ENCODE results near the gene TREM1.

TREM1 gene

DNA sequence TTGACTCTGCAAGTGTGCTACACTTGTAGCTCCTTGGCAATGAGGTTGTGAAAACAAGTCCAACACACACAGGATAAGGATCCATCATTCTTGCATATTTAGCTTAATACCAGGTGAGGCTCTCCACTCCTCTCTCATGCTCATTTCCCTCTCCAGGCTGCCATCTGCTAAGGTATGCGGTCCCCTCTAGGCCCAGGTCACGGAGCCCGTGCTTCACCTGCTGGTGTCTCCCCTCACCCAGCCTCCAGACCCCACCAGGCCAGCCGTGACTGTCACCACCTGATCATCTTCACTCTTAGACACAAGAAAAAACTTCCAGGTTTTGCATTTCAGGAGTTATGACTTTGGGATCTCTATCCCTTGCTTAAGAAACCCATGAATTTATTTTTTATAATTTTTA is 34.7 kb upstream of the TREM1 start:
- POLR2A ChIA-PET, result no interaction called here
- no peak for DNase-seq (ENCODE audit: extremely low spot score)
- no peak for TF ChIP-seq FOXM1 (IDR thresholded peaks at IDR 0.05; ENCODE audit: borderline replicate concordance)
- no peak for TF ChIP-seq BHLHE40 (IDR thresholded peaks at IDR 0.05; ENCODE audit: borderline replicate concordance)
- TF ChIP-seq ZNF384 (IDR thresholded peaks at IDR 0.05), result no peak
- TF ChIP-seq L3MBTL2 (conservative IDR thresholded peaks at IDR 0.05), result no peak
- TF ChIP-seq SUZ12 (IDR thresholded peaks at IDR 0.05), result no peak
- TF ChIP-seq PKNOX1 (IDR thresholded peaks at IDR 0.05), result no peak
- no peak for TF ChIP-seq SP1 (IDR thresholded peaks at IDR 0.05)
- TF ChIP-seq CTBP1 (IDR thresholded peaks at IDR 0.05; ENCODE audit: borderline replicate concordance), result no peak
- TF ChIP-seq NFRKB (IDR thresholded peaks at IDR 0.05), result no peak
- no peak for TF ChIP-seq ELF4 (IDR thresholded peaks at IDR 0.05)
- no peak for TF ChIP-seq TARDBP (IDR thresholded peaks at IDR 0.05)
- no peak for TF ChIP-seq LEF1 (IDR thresholded peaks at IDR 0.05; ENCODE audit: borderline replicate concordance)
- no peak for TF ChIP-seq HDGF (IDR thresholded peaks at IDR 0.05; ENCODE audit: borderline replicate concordance)
- CTCF ChIA-PET, result interaction anchor here (1.0 to 4.7 kb wide), 5 partner anchors 9 to 93 kb away, joined by 4 to 31 read pairs (median 6); partner anchors contain the start of genes NCR2 and TREML4

- TF ChIP-seq FOXM1 (IDR thresholded peaks at IDR 0.05; ENCODE audit: borderline replicate concordance) (no peak), CTBP1 (IDR thresholded peaks at IDR 0.05; ENCODE audit: borderline replicate concordance) (no peak), NFRKB (IDR thresholded peaks at IDR 0.05) (no peak), ZNF384 (IDR thresholded peaks at IDR 0.05) (no peak), L3MBTL2 (conservative IDR thresholded peaks at IDR 0.05) (peak; percentile 52), HDGF (IDR thresholded peaks at IDR 0.05; ENCODE audit: borderline replicate concordance) (no peak), ELF4 (IDR thresholded peaks at IDR 0.05) (no peak), TARDBP (IDR thresholded peaks at IDR 0.05) (no peak), FOXA1 (IDR thresholded peaks at IDR 0.05) (no peak), LEF1 (IDR thresholded peaks at IDR 0.05; ENCODE audit: borderline replicate concordance) (no peak), ARNT (IDR thresholded peaks at IDR 0.05) (no peak), SUZ12 (IDR thresholded peaks at IDR 0.05) (no peak), PKNOX1 (IDR thresholded peaks at IDR 0.05) (peak; percentile 95), SP1 (IDR thresholded peaks at IDR 0.05) (no peak), FOXK2 (IDR thresholded peaks at IDR 0.05) (no peak), BHLHE40 (IDR thresholded peaks at IDR 0.05; ENCODE audit: borderline replicate concordance) (no peak)
- ChIA-PET POLR2A (interaction anchor here (0.8 kb wide), 1 partner anchor 246 kb away, joined by 3 read pairs; the partner anchor contains the start of gene NFYA), CTCF (interaction anchor here (0.5 to 4.7 kb wide), 10 partner anchors 12 to 1194 kb away, joined by 3 to 31 read pairs (median 4); no protein-coding TSS in a partner anchor)
- DNase-seq (ENCODE audit: extremely low spot score), result peak; percentile 88
Measured at GRCh38 chr6:41318654-41319565, 32.4 kb upstream of the TREM1 start.

DNA sequence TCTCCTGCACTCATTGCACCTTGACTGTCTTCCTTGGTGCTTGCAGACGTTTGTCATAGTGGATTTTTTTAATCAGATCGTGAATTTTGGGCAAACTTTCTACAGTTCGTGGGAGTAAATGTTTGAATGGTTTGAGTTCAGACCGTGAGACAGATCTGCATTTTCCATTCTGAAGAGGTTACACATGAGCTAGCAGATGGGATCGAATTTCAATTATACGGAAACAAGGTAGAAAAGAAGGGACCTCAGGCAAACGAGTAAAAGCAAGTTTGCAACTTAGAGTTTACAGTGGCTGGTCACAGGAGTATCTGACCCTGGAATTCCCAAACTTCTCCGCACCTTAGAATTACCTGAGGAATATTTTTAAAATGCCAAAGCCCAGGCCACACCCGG is 31.8 kb upstream of the TREM1 start:
- POLR2A ChIA-PET, result no interaction called here
- TF ChIP-seq HDGF (IDR thresholded peaks at IDR 0.05; ENCODE audit: borderline replicate concordance), result no peak
- DNase-seq (ENCODE audit: extremely low spot score), result no peak
- CTCF ChIA-PET, result interaction anchor here (0.6 to 4.7 kb wide), 6 partner anchors 12 to 1454 kb away, joined by 3 to 31 read pairs (median 3); no protein-coding TSS in a partner anchor

DNA sequence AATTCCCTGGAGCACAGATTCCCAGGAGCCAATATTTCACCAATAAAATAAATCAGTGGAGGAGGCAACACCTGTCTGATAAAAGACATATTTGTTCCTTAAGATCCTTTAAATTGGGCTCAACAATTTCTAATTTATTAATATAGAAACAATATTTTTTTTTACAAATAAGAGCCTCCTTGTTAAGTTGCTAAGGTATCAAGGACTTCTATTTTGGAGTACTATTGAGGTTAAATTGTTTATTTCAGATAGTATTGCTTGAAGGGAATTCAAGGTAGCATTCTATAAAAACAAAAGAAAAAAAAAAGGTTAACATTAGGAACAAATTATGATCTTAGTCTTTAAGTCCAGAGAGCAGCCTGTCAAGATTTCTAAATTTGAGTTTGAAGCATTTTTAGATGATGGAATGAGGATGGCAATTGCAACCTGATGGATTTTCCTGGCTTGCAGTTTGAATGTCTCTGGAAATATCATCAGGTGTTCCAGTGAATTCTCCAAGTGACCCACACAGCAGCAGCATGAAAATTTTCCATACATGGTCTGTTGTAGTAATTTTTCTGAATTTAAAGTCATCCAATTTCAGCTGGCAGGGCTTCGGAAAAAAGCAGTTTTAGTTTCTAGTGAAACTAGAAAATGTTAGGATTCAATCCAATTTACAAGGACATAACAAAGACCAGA is 29.6 kb upstream of the TREM1 start:
- no peak for DNase-seq (ENCODE audit: extremely low spot score)
- CTCF ChIA-PET, result interaction anchor here (1.2 kb wide), 1 partner anchor 9 kb away, joined by 4 read pairs; no protein-coding TSS in a partner anchor
- POLR2A ChIA-PET, result no interaction called here
- TF ChIP-seq ELF4 (IDR thresholded peaks at IDR 0.05), result no peak
- TF ChIP-seq ARNT (IDR thresholded peaks at IDR 0.05), result no peak
- TF ChIP-seq SP1 (IDR thresholded peaks at IDR 0.05), result no peak
- TF ChIP-seq CTBP1 (IDR thresholded peaks at IDR 0.05; ENCODE audit: borderline replicate concordance), result no peak
- TF ChIP-seq FOXM1 (IDR thresholded peaks at IDR 0.05; ENCODE audit: borderline replicate concordance), result no peak
- TF ChIP-seq SUZ12 (IDR thresholded peaks at IDR 0.05), result no peak
- no peak for TF ChIP-seq FOXK2 (IDR thresholded peaks at IDR 0.05)
- TF ChIP-seq L3MBTL2 (conservative IDR thresholded peaks at IDR 0.05), result no peak
- no peak for TF ChIP-seq TARDBP (IDR thresholded peaks at IDR 0.05)
- no peak for TF ChIP-seq FOXA1 (IDR thresholded peaks at IDR 0.05)
- no peak for TF ChIP-seq NFRKB (IDR thresholded peaks at IDR 0.05)
- no peak for TF ChIP-seq PKNOX1 (IDR thresholded peaks at IDR 0.05)
- no peak for TF ChIP-seq LEF1 (IDR thresholded peaks at IDR 0.05; ENCODE audit: borderline replicate concordance)

GRCh38 chr6:41315203-41315602 is 28.7 kb upstream of the TREM1 start:
- POLR2A ChIA-PET, result no interaction called here
- no peak for DNase-seq (ENCODE audit: extremely low spot score)
- TF ChIP-seq ZNF384 (IDR thresholded peaks at IDR 0.05), result no peak
- TF ChIP-seq FOXK2 (IDR thresholded peaks at IDR 0.05), result no peak
- TF ChIP-seq PKNOX1 (IDR thresholded peaks at IDR 0.05), result no peak
- TF ChIP-seq CTBP1 (IDR thresholded peaks at IDR 0.05; ENCODE audit: borderline replicate concordance), result no peak
- no peak for TF ChIP-seq SUZ12 (IDR thresholded peaks at IDR 0.05)
- TF ChIP-seq FOXM1 (IDR thresholded peaks at IDR 0.05; ENCODE audit: borderline replicate concordance), result no peak
- TF ChIP-seq ELF4 (IDR thresholded peaks at IDR 0.05), result no peak
- TF ChIP-seq LEF1 (IDR thresholded peaks at IDR 0.05; ENCODE audit: borderline replicate concordance), result no peak
- TF ChIP-seq FOXA1 (IDR thresholded peaks at IDR 0.05), result no peak
- TF ChIP-seq ARNT (IDR thresholded peaks at IDR 0.05), result no peak
- CTCF ChIA-PET, result interaction anchor here (1.2 kb wide), 1 partner anchor 8 kb away, joined by 4 read pairs; no protein-coding TSS in a partner anchor
